Coronary artery (tissue), 2 donors: Measurements from ENCODE around the gene NLGN2.

Experiments used
- DNase-seq: peaks from one replicate; pipeline ENCODE4 v3.0.0-alpha.2; 2017; ENCODE audit warnings: low spot score
- H3K27ac ChIP-seq, 2 donors: fragments of 200-600 bp; sonication (generic); one replicate each; pipeline ENCODE4 v1.5.1; 2016 to 2019
- H3K4me3 ChIP-seq: fragments of 200-600 bp; sonication (generic); 2 replicates; pipeline ENCODE4 v1.5.1; 2016; ENCODE audit warnings: mild to moderate bottlenecking, moderate library complexity
- TF ChIP-seq, protein P1 (sequence below): fragments of 200-600 bp; sonication (generic); IDR thresholded peaks from one replicate; pipeline ENCODE4 v1.5.1; 2019; ENCODE audit warnings: antibody characterized with exemption

NLGN2 gene

DNA sequence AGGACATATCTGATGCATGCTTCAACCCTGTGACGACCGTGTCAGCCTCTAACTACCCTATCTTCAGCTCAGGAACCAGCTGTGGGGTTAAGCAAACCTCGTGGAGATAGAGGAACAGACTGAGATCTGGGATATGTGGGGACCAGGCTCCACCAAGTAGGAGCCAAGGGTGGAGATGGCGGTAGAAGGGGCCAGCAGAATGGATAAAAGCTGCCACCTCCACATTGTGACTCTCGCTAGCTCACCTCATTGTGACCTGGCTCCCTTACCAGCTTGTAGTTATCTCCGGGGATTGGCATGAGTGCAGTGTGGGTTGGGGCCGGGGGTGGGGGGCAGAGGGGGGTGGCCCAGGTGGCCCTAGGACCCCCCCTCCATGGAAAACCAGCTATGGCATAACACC lies 17.7 kb downstream of the NLGN2 start, which contains the start of gene SPEM2:
Gene SPEM2 (plus strand): TSS at position 301 of the 400 bp plus-strand sequence. CDS start 73 bp downstream, at position 374.
- TF ChIP-seq, protein P1, sequence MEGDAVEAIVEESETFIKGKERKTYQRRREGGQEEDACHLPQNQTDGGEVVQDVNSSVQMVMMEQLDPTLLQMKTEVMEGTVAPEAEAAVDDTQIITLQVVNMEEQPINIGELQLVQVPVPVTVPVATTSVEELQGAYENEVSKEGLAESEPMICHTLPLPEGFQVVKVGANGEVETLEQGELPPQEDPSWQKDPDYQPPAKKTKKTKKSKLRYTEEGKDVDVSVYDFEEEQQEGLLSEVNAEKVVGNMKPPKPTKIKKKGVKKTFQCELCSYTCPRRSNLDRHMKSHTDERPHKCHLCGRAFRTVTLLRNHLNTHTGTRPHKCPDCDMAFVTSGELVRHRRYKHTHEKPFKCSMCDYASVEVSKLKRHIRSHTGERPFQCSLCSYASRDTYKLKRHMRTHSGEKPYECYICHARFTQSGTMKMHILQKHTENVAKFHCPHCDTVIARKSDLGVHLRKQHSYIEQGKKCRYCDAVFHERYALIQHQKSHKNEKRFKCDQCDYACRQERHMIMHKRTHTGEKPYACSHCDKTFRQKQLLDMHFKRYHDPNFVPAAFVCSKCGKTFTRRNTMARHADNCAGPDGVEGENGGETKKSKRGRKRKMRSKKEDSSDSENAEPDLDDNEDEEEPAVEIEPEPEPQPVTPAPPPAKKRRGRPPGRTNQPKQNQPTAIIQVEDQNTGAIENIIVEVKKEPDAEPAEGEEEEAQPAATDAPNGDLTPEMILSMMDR = no peak
- no peak for DNase-seq
- H3K4me3 ChIP-seq = no peak within 1 kb of the TSS
- no peak within 1 kb of the TSS for H3K27ac ChIP-seq

GRCh38 chr17:7425756-7426155 lies 18.1 kb downstream of the NLGN2 start:
- H3K4me3 ChIP-seq = no peak overlapping the region
- H3K27ac ChIP-seq = no peak overlapping the region
- no peak for DNase-seq
- TF ChIP-seq, protein P1 = no peak

DNA sequence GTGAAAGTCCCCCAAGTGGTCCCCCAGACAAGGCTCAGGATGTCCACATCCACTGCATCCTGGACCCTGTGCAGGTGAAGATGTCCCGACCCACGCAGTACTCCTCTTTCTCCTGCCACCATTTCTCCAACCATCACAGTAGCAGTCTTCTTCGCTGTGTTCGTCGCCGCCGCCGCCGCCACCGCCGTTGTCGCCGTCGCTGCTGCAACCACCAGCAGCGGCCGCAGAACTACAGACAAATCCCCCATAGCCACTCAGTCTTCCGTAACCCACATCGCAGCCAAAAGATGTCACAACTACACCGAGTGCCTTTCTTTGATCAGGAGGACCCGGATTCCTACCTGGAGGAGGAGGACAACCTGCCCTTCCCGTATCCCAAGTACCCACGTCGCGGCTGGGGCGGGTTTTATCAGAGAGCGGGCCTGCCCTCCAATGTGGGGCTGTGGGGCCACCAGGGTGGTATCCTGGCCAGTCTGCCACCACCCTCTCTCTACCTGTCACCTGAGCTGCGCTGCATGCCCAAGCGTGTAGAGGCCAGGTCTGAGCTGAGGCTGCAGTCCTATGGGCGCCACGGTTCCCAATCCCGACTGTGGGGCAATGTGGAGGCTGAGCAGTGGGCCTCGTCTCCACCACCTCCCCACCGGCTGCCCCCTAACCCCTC lies 18.7 kb downstream of the NLGN2 start:
- no peak for DNase-seq
- TF ChIP-seq, protein P1 = no peak
- no peak overlapping the region for H3K27ac ChIP-seq
- H3K4me3 ChIP-seq = no peak overlapping the region

DNA sequence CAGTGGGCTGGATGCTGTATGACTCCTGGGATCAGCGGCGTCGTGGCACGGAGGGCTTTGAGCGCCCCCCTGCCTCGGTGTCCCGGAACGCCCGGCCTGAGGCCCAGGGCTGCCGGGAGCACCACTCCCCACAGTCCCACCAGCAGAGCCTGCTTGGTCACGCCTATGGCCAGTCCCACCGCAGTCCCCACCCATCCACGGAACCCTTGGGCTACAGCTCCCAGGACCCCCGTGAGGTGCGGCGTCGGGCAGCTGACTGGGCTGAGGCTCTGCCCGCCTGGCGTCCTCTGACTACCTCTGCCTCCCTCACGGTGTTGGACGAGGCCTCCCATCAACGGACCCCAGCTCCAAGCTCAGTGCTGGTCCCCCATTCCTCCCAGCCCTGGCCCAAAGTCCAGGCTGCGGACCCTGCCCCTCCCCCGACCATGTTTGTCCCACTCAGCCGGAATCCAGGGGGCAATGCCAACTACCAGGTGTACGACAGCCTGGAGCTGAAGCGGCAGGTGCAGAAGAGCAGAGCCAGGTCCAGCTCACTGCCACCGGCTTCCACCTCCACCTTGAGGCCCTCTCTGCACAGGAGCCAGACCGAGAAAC lies 19.3 kb downstream of the NLGN2 start:
- DNase-seq = no peak
- TF ChIP-seq, protein P1 = no peak
- H3K27ac ChIP-seq = no peak overlapping the region
- H3K4me3 ChIP-seq = no peak overlapping the region

DNA sequence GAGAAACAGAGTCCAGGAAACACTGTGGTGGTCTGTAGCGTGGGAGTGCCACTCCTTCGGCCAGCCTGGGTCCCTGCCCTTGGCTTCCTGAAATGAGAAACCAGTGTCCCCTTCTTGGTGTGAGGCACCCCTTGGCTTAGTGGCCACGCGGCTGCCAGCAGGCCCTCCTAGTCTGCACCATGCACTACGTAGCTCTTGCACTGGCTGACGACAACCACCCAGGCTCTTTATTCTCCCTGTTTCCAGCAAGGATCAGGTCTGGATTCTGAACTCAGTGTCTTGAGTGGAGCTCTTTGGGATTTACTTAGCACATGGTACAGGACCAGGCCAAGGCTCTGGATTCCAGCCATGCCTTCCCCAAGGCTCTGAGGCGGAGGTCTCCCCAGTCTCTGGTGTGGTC lies 19.9 kb downstream of the NLGN2 start:
- Histone ChIP-seq H3K27ac (no peak overlapping the region), H3K4me3 (no peak overlapping the region)
- TF ChIP-seq, protein P1 = no peak
- no peak for DNase-seq

DNA sequence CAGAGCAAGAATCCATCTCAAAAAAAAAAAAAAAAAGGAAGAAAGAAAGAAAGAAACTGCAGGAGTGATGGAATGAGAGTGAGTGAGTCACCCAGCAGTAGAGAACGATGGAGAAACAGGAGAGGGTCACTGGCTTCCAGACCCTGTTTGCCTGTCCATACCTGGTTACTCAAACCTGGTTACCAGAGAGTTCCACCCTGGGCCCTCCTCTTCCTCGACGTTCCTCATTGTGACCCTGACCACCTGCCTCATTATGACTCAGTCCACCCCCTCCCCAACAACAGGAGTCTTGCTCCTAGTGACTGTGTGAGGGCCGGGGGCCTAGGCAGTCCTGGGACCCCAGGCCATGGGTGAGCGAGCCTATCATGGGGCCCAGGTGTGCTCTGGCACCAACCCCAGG lies 20.9 kb downstream of the NLGN2 start, which contains the start of gene SPEM3:
Gene SPEM3 (plus strand): TSS at position 301 of the 400 bp plus-strand sequence. CDS start 46 bp downstream, at position 347.
- TF ChIP-seq, protein P1 = no peak
- no peak within 1 kb of the TSS for H3K27ac ChIP-seq
- DNase-seq = no peak
- H3K4me3 ChIP-seq = no peak within 1 kb of the TSS

- Histone ChIP-seq H3K4me3 (no peak overlapping the region), H3K27ac (no peak overlapping the region)
- TF ChIP-seq, protein P1 = no peak
- no peak for DNase-seq
These were observed 22.1 kb downstream of the NLGN2 start for GRCh38 chr17:7429722-7430121.
